Right atrium auricular region (tissue), 2 donors: ENCODE measurements around the gene RNFT2. TPM values are rescaled to one million over a fixed set of nuclear protein-coding genes. Genes with fewer than 3 reads are reported as not detected.

ENCODE experiments used
- DNase-seq: peaks from one replicate; pipeline ENCODE4 v3.0.0-alpha.2; 2019; ENCODE audit warnings: low spot score
- H3K27ac ChIP-seq, 2 donors: fragments of 200-600 bp; sonication (generic); 1 replicate in 1 of 2; 2 replicates in 1 of 2; pipeline ENCODE4 v1.5.1; 2016 to 2019
- H3K27me3 ChIP-seq, 2 donors: fragments of 200-600 bp; sonication (generic); one replicate each; pipeline versions ENCODE4 v1.5.1 to v1.6.0; 2017 to 2019
- H3K36me3 ChIP-seq: fragments of 200-600 bp; sonication (generic); one replicate; pipeline ENCODE4 v1.5.1; 2016
- H3K4me1 ChIP-seq, 2 donors: fragments of 200-600 bp; sonication (generic); one replicate each; pipeline versions ENCODE4 v1.5.1 to v1.6.0; 2017 to 2019
- H3K4me3 ChIP-seq, 2 donors: fragments of 200-600 bp; sonication (generic); 1 replicate in 1 of 2; 2 replicates in 1 of 2; pipeline ENCODE4 v1.5.1; 2017 to 2019; ENCODE audit warnings: mild to moderate bottlenecking in 1 of 2, moderate library complexity in 1 of 2
- H3K9me3 ChIP-seq, 2 donors: fragments of 200-600 bp; sonication (generic); one replicate each; pipeline ENCODE4 v1.5.1; 2019
- total RNA-seq, 2 donors: library from RNA; depleted of rRNA; stranded (reverse); fragments of >200 nt; gene quantifications; one replicate each; pipeline ENCODE4 v1.1.0, GENCODE V29; 2016
- TF ChIP-seq, protein P1 (sequence below), 2 donors: fragments of 200-600 bp; sonication (generic); IDR thresholded peaks; one replicate each; pipeline ENCODE4 v1.5.1; 2019; ENCODE audit warnings: antibody characterized with exemption in 2 of 2

RNFT2 gene
- total RNA-seq, 2 donors from 2014 or later, result 0.89 to 1.1 TPM

DNA sequence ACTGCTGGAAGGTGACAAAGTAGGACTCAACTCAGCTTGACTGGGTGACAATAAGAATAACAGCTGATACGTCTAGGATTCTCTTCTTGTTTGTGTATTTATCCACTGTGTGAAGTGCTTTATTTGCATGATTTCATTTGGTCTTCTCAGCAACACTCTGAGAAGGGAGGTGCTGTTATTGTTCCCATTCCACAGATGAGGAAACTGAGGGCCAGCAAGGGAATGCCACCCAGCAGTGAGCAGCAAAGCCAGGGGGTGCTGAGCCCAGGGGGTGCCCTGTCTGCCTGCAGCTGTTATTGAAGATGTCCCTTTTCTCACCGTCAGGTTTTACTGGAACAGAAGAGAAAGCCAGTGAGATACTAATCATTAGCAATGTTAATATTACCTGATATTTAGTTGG lies 62.8 kb downstream of the RNFT2 start:
- Histone ChIP-seq H3K27me3 (no peaks in the 10 kb centered on the region), H3K4me3 (no peak overlapping the region), H3K27ac (no peak overlapping the region), H3K36me3 (no peaks in the 10 kb centered on the region), H3K9me3 (peaks cover 0 to 12% of the 10 kb centered on the region in 2 donors), H3K4me1 (no peaks in the 10 kb centered on the region)
- no peak for DNase-seq
- TF ChIP-seq, protein P1, sequence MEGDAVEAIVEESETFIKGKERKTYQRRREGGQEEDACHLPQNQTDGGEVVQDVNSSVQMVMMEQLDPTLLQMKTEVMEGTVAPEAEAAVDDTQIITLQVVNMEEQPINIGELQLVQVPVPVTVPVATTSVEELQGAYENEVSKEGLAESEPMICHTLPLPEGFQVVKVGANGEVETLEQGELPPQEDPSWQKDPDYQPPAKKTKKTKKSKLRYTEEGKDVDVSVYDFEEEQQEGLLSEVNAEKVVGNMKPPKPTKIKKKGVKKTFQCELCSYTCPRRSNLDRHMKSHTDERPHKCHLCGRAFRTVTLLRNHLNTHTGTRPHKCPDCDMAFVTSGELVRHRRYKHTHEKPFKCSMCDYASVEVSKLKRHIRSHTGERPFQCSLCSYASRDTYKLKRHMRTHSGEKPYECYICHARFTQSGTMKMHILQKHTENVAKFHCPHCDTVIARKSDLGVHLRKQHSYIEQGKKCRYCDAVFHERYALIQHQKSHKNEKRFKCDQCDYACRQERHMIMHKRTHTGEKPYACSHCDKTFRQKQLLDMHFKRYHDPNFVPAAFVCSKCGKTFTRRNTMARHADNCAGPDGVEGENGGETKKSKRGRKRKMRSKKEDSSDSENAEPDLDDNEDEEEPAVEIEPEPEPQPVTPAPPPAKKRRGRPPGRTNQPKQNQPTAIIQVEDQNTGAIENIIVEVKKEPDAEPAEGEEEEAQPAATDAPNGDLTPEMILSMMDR (IDR thresholded peaks at IDR 0.05), result no peak

- no peaks in the 10 kb centered on the region for H3K27me3 ChIP-seq
- H3K4me1 ChIP-seq, result no peaks in the 10 kb centered on the region
- H3K27ac ChIP-seq, result no peak overlapping the region
- no peak for DNase-seq
- peaks cover 0 to 12% of the 10 kb centered on the region in 2 donors for H3K9me3 ChIP-seq
- H3K4me3 ChIP-seq, result no peak overlapping the region
- no peaks in the 10 kb centered on the region for H3K36me3 ChIP-seq
- TF ChIP-seq, protein P1 (IDR thresholded peaks at IDR 0.05), result no peak
Observed at GRCh38 chr12:116802018-116802417, 63.9 kb downstream of the RNFT2 start.

GRCh38 chr12:116803013-116803736 lies 65.1 kb downstream of the RNFT2 start:
- Histone ChIP-seq H3K4me3 (no peak overlapping the region), H3K36me3 (no peaks in the 10 kb centered on the region), H3K27me3 (no peaks in the 10 kb centered on the region), H3K4me1 (no peaks in the 10 kb centered on the region), H3K9me3 (peaks cover 0 to 12% of the 10 kb centered on the region in 2 donors), H3K27ac (no peak overlapping the region)
- TF ChIP-seq, protein P1 (IDR thresholded peaks at IDR 0.05), result no peak
- no peak for DNase-seq

DNA sequence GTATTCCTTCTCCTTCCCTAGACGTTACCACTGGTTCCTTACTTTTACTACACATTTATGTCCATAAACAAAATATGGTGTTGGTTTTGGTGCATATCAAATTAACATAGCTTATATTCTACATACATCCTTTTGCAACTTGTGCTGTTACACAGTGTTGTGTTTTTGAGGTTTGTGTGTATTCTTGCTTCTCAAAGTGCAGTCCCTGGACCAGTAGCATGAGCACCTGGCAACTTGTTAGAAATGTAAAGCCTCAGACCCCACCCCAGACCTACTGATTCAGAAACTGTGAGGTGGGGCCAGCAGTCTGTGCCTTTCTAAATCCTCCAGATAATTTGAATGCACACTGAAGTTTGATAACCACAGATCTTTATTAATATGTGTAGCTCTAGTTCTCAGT lies 65.9 kb downstream of the RNFT2 start:
- Histone ChIP-seq H3K9me3 (peaks cover 0 to 4% of the 10 kb centered on the region in 2 donors), H3K27me3 (no peaks in the 10 kb centered on the region), H3K36me3 (no peaks in the 10 kb centered on the region), H3K4me3 (no peak overlapping the region), H3K27ac (no peak overlapping the region), H3K4me1 (no peaks in the 10 kb centered on the region)
- TF ChIP-seq, protein P1 (IDR thresholded peaks at IDR 0.05), result no peak
- DNase-seq, result no peak

- H3K27me3 ChIP-seq, result no peaks in the 10 kb centered on the region
- H3K9me3 ChIP-seq, result no peaks in the 10 kb centered on the region
- H3K4me1 ChIP-seq, result no peaks in the 10 kb centered on the region
- H3K4me3 ChIP-seq, result no peak overlapping the region
- TF ChIP-seq, protein P1 (IDR thresholded peaks at IDR 0.05), result no peak
- H3K36me3 ChIP-seq, result no peaks in the 10 kb centered on the region
- DNase-seq, result no peak
- H3K27ac ChIP-seq, result no peak overlapping the region
Observed at GRCh38 chr12:116806845-116807440, 68.8 kb downstream of the RNFT2 start.
